Heart left ventricle (tissue), 16 donors: Measurements from ENCODE around the gene KEL. TPM values are rescaled to one million over a fixed set of nuclear protein-coding genes. Genes with fewer than 3 reads are reported as not detected.

Experiments
- ATAC-seq, 4 donors: fragments of 200-7000 bp; cut with Tn5 transposase; one replicate each; pipeline ENCODE4 v1.9.1; 2020 to 2022; ENCODE audit warnings: moderate library complexity in 4 of 4, mild to moderate bottlenecking in 3 of 4, moderate number of reproducible peaks in 1 of 4
- DNase-seq, 5 donors: peaks; one replicate each; pipeline ENCODE4 v3.0.0-alpha.2; 2020
- H3K27ac ChIP-seq, 12 donors: fragments of 200-600 bp; sonication (generic) in 4 of 12; one replicate each; pipeline versions ENCODE4 v1.5.0 to v1.8.0; 2016 to 2022; ENCODE audit warnings: mild to moderate bottlenecking in 2 of 12
- H3K27me3 ChIP-seq, 9 donors: fragments of 200-600 bp; sonication (generic) in 2 of 9; one replicate each; pipeline versions ENCODE4 v1.5.1 to v1.8.0; 2016 to 2022; ENCODE audit warnings: mild to moderate bottlenecking in 3 of 9
- H3K36me3 ChIP-seq, 9 donors: fragments of 200-600 bp; sonication (generic) in 2 of 9; one replicate each; pipeline versions ENCODE4 v1.5.0 to v1.8.0; 2018 to 2022; ENCODE audit warnings: mild to moderate bottlenecking in 2 of 9
- H3K4me1 ChIP-seq, 12 donors: fragments of 200-600 bp; sonication (generic) in 4 of 12; one replicate each; pipeline versions ENCODE4 v1.5.0 to v1.8.0; 2016 to 2022; ENCODE audit warnings: mild to moderate bottlenecking in 3 of 12
- H3K4me3 ChIP-seq, 12 donors: fragments of 200-600 bp; sonication (generic) in 4 of 12; one replicate each; pipeline versions ENCODE4 v1.5.0 to v1.8.0; 2017 to 2022; ENCODE audit warnings: mild to moderate bottlenecking in 9 of 12, moderate library complexity in 4 of 12
- H3K9me3 ChIP-seq, 12 donors: fragments of 200-600 bp; sonication (generic) in 4 of 12; one replicate each; pipeline versions ENCODE4 v1.5.0 to v1.8.0; 2016 to 2022; ENCODE audit warnings: mild to moderate bottlenecking in 1 of 12
- POLR2A ChIP-seq, 2 donors: fragments of 450-650 bp; IDR thresholded peaks; one replicate each; pipeline ENCODE4 v1.6.1; 2017; ENCODE audit warnings: antibody characterized with exemption in 2 of 2, mild to moderate bottlenecking in 2 of 2, moderate library complexity in 2 of 2
- WGBS, 4 donors: extraction: QIAGEN DNeasy Blood & Tissue Kit in 2 of 4; methylation state at CpG; one replicate each; pipeline versions ENCODE4 v1.1.5 to v1.1.7; 2013 to 2018; 5-methylcytosine and 5-hydroxymethylcytosine counted together
- intact Hi-C, 10 donors: fragments of 100-400 bp; cut with DNase I; formaldehyde crosslinking; loops; one replicate each; pipeline versions ENCODE4 v1.11.1 to v1.14.2; 2022
- polyA plus RNA-seq, 2 donors: library from polyadenylated mRNA; stranded (reverse); fragments of 200-250 nt; gene quantifications; one replicate each; pipeline ENCODE4 v1.2.3, GENCODE V29; 2013
- total RNA-seq, 9 donors: library from RNA; depleted of rRNA in 2 of 9; stranded (reverse); fragments of >200 nt in 2 of 9; fragmentation: NEBNext Ultra II Directional in 3 of 9; extraction: Animal tissue kit (Norgen Biotek cat#: 25700) in 3 of 9; gene quantifications; one replicate each; pipeline versions ENCODE4 v1.1.0 to v1.2.4, GENCODE V29; 2016 to 2023
- TF ChIP-seq, protein P1 (sequence below), 12 donors: fragments of 200-600 bp; sonication (generic) in 4 of 12; IDR thresholded peaks; one replicate each; pipeline versions ENCODE4 v1.5.0 to v1.8.0; 2018 to 2022; ENCODE audit warnings: antibody characterized with exemption in 12 of 12, mild to moderate bottlenecking in 5 of 12
- donor health status: ischemic (EF 13 %, LVEDD 7.1; RV severe dilation, severe dysfunction).
- donor health status: healthy with polysubstance abuse.
- donor health status: DM: no; HTN: yes; CAD: no.
- donor health status: DM: no; HTN: no; CAD: no.
- donor health status: ischemic (EF 25% LVEDD 6.9; RV normal size, moderate dysfunction).
- donor health status: ischemic (EF 25% LVEDD 5.7; RV mildly dilated, moderate dysfunction).
- donor health status: healthy.
- donor health status: DM: yes; HTN: yes; CAD: no.
- donor health status: ischemic (EF 35%, LVEDD 5.7; RV mildly dilated, moderate dysfunction).
- donor health status: nonischemic (EF 11% LVEDD 7.7; RV severe dilation, severe dysfunction).
- donor health status: DM: yes; HTN: yes; CAD: no.
- donor health status: PGD.
- donor health status: ischemic (EF 29% LVEDD 5.4; RV normal size, mild dysfunction).
- donor health status: nonischemic (EF 23%, LVEDD 6.1; RV moderate dilation, normal function).

Gene KEL
- total and polyA plus RNA-seq, 11 donors: 0.17 to 1.8 (median 0.56) TPM; not detected in 4

DNA sequence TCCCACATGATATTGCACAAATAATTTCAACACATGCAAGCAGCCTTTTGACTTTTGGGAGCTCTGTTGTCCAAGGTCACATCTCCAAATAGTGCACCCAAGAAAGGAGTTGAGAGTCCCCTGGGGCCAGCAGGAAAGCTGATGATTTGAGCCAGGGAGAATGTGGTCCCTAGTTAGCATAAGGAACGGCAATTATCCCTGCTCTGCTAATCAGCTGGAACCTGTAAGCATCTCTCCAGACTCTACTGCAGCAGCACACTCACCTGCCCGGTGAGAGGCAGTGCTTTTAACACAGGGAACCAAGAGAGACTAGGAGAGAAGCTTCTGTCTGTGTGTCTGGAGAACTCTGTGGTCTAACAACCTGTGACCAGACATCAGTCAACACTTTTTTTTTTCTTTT, 45.7 kb downstream of the KEL start:
- no peak for DNase-seq
- ATAC-seq: no peak
- intact Hi-C loops: no loop called here
- TF ChIP-seq, protein P1, sequence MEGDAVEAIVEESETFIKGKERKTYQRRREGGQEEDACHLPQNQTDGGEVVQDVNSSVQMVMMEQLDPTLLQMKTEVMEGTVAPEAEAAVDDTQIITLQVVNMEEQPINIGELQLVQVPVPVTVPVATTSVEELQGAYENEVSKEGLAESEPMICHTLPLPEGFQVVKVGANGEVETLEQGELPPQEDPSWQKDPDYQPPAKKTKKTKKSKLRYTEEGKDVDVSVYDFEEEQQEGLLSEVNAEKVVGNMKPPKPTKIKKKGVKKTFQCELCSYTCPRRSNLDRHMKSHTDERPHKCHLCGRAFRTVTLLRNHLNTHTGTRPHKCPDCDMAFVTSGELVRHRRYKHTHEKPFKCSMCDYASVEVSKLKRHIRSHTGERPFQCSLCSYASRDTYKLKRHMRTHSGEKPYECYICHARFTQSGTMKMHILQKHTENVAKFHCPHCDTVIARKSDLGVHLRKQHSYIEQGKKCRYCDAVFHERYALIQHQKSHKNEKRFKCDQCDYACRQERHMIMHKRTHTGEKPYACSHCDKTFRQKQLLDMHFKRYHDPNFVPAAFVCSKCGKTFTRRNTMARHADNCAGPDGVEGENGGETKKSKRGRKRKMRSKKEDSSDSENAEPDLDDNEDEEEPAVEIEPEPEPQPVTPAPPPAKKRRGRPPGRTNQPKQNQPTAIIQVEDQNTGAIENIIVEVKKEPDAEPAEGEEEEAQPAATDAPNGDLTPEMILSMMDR (IDR thresholded peaks at IDR 0.05): no peak
- no peak for TF ChIP-seq POLR2A (IDR thresholded peaks at IDR 0.05)
- Histone ChIP-seq H3K27ac (no peak overlapping the region), H3K4me3 (no peak overlapping the region), H3K4me1 (peaks cover 0 to 2% (median 0%) of the 10 kb centered on the region in 12 donors), H3K36me3 (no peaks in the 10 kb centered on the region), H3K9me3 (no peaks in the 10 kb centered on the region), H3K27me3 (peaks cover 0 to 12% (median 0%) of the 10 kb centered on the region in 9 donors)
- WGBS, 4 donors: 41 to 57% (median 47%) methylated on average over 2 of the region's 2 CpGs

DNA sequence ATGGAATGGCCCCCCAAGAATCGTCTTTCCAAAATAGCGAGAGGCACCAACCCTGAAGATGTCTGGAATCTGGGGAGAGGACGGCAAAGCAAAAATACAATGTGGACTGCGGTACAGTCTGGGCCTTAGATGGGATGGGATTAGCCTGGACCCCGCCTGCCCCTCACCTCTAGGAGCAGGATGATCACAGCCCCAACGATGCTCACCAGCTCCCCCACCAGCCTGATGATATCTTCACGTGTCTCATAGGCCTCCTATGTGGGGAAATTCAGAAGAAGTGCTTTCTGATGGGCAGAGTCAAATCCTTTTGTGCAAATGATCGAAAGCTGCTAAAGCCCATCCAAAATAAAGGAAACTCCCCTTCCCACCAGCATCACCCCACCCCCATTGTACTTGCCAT, 46.8 kb downstream of the KEL start:
- H3K27ac ChIP-seq: no peak overlapping the region
- H3K4me1 ChIP-seq: peaks cover 0 to 12% (median 0%) of the 10 kb centered on the region in 12 donors
- intact Hi-C loops: no loop called here
- DNase-seq (no peak), ATAC-seq (no peak)
- H3K36me3 ChIP-seq: no peaks in the 10 kb centered on the region
- TF ChIP-seq POLR2A (IDR thresholded peaks at IDR 0.05): no peak
- TF ChIP-seq, protein P1 (IDR thresholded peaks at IDR 0.05): no peak
- H3K9me3 ChIP-seq: no peaks in the 10 kb centered on the region
- H3K4me3 ChIP-seq: no peak overlapping the region
- 76 to 87% (median 83%) methylated on average over 8 of the region's 8 CpGs for WGBS, 4 donors
- peaks cover 0 to 12% (median 0%) of the 10 kb centered on the region in 9 donors for H3K27me3 ChIP-seq

DNA sequence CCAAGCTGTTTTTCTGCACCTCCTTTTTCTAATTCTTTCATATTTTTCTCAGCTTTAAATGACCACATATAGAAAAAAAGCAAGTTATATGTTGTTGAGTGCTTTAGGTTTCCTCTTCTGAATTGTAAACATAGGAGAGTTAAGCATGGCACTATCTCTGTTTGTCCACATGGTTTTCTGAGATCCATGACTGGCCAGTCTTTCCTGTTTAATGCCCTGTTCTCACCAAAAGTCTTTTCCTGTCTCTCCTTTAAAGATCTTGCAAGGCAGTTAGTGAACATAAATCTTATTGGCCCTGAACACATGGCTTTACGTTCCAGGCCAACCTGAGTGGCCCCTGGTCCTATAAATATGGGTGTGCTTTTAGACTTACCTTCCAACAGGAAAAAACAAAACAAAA, 48.0 kb downstream of the KEL start:
- no peak for ATAC-seq
- H3K4me1 ChIP-seq: peaks cover 0 to 22% (median 0%) of the 10 kb centered on the region in 12 donors
- intact Hi-C loops: no loop called here
- DNase-seq: no peak
- 61 to 66% (median 62%) methylated on average over 1 of the region's 1 CpG for WGBS, 4 donors
- H3K27ac ChIP-seq: no peak overlapping the region
- TF ChIP-seq POLR2A (IDR thresholded peaks at IDR 0.05): no peak
- TF ChIP-seq, protein P1 (IDR thresholded peaks at IDR 0.05): no peak
- no peaks in the 10 kb centered on the region for H3K36me3 ChIP-seq
- no peaks in the 10 kb centered on the region for H3K9me3 ChIP-seq
- peaks cover 0 to 10% (median 0%) of the 10 kb centered on the region in 9 donors for H3K27me3 ChIP-seq
- H3K4me3 ChIP-seq: no peak overlapping the region

DNA sequence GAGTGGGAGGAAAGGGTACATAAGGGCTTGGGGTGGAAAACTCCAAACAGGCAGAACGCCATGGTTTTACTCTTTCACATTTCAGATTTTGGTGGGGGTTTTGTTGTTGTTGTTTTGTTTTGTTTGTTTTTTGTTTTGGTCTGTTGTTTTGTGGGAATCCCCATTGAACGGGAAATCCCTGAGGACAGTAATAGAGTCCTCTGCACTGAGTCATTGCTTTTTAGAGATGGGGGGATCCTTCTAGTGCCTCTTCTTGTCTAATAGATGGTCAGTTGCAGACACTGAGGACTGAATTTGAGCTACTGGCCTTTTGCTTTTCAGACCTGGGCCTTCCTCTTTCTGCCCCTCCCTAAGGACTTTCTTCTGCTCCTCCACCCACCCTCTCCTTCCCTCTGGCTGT, 48.6 kb downstream of the KEL start:
- DNase-seq: no peak
- no peaks in the 10 kb centered on the region for H3K36me3 ChIP-seq
- intact Hi-C loops: no loop called here
- H3K4me1 ChIP-seq: peaks cover 0 to 28% (median 0%) of the 10 kb centered on the region in 12 donors
- TF ChIP-seq, protein P1 (IDR thresholded peaks at IDR 0.05): no peak
- no peak for TF ChIP-seq POLR2A (IDR thresholded peaks at IDR 0.05)
- ATAC-seq: no peak
- H3K9me3 ChIP-seq: no peaks in the 10 kb centered on the region
- no peak overlapping the region for H3K4me3 ChIP-seq
- H3K27me3 ChIP-seq: peaks cover 0 to 6% (median 0%) of the 10 kb centered on the region in 9 donors
- no peak overlapping the region for H3K27ac ChIP-seq
- 77 to 84% (median 77%) methylated on average over 2 of the region's 2 CpGs for WGBS, 4 donors
